ENCODE data around the gene DHX58. TPM values are rescaled to one million over a fixed set of nuclear protein-coding genes. Genes with fewer than 3 reads are reported as not detected.
A peak's percentile ranks its signal among the peaks of the same experiment; 100 is the strongest.

Gene DHX58
- total and polyA plus RNA-seq, 4 donors: 4.0 to 21.9 (median 12.2) TPM

DNA sequence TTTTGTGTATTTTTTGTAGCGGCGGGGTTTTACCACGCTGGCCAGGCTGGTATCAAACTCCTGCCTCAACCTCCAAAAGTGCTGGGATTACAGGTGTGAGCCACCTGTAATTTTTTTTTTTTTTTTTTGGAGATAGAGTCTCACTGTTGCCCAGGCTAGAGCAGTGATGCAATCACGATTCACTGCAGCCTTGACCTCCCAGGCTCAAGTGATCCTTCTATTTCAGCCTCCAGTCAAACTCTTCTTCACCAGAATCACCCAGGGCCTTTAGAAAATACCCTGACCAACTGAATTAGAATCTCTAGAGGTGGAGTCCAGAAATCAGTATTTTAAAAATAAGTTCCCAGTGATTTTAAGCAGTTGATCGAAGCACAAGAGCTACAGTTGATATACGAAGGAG lies 22.6 kb upstream of the DHX58 start:
- Histone ChIP-seq H3K27ac (ENCODE audit: low read depth in 1 of 2, low read length in 2 of 2) (peak overlapping the region; percentile 88 to 95), H3K4me1 (ENCODE audit: control insufficient read depth in 4 of 4, insufficient read depth in 4 of 4, low read length in 3 of 4) (peaks cover 16 to 42% (median 22%) of the 10 kb centered on the region in 4 donors), H3K36me3 (ENCODE audit: control insufficient read depth in 4 of 4, insufficient read depth in 3 of 4, low read depth in 1 of 4, low read length in 3 of 4) (peaks cover under 1 to 4% (median 1%) of the 10 kb centered on the region in 4 donors), H3K9me3 (ENCODE audit: control insufficient read depth in 4 of 4, low read length in 3 of 4) (no peaks in the 10 kb centered on the region), H3K27me3 (ENCODE audit: control insufficient read depth in 4 of 4, insufficient read depth in 4 of 4, low read length in 3 of 4) (no peaks in the 10 kb centered on the region), H3K9ac (ENCODE audit: low read depth in 1 of 2, low read length in 2 of 2) (no peak overlapping the region), H3K4me3 (ENCODE audit: low read depth in 1 of 3, low read length in 3 of 3) (peak overlapping the region in 2 of 3 donors; percentile 7 to 18)
- 76% methylated on average over 6 of the region's 6 CpGs for WGBS
- DNase-seq (ENCODE audit: low spot score): no peak
- TF ChIP-seq EGR1 (IDR thresholded peaks at IDR 0.05; ENCODE audit: low read depth in 2 of 2) (no peak), RXRA (IDR thresholded peaks at IDR 0.05) (no peak), RAD21 (IDR thresholded peaks at IDR 0.05) (no peak), JUND (IDR thresholded peaks at IDR 0.05) (no peak), TAF1 (conservative IDR thresholded peaks at IDR 0.05) (no peak)
- TF ChIP-seq, protein P1, sequence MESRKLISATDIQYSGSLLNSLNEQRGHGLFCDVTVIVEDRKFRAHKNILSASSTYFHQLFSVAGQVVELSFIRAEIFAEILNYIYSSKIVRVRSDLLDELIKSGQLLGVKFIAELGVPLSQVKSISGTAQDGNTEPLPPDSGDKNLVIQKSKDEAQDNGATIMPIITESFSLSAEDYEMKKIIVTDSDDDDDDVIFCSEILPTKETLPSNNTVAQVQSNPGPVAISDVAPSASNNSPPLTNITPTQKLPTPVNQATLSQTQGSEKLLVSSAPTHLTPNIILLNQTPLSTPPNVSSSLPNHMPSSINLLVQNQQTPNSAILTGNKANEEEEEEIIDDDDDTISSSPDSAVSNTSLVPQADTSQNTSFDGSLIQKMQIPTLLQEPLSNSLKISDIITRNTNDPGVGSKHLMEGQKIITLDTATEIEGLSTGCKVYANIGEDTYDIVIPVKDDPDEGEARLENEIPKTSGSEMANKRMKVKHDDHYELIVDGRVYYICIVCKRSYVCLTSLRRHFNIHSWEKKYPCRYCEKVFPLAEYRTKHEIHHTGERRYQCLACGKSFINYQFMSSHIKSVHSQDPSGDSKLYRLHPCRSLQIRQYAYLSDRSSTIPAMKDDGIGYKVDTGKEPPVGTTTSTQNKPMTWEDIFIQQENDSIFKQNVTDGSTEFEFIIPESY (IDR thresholded peaks at IDR 0.05): no peak

DNA sequence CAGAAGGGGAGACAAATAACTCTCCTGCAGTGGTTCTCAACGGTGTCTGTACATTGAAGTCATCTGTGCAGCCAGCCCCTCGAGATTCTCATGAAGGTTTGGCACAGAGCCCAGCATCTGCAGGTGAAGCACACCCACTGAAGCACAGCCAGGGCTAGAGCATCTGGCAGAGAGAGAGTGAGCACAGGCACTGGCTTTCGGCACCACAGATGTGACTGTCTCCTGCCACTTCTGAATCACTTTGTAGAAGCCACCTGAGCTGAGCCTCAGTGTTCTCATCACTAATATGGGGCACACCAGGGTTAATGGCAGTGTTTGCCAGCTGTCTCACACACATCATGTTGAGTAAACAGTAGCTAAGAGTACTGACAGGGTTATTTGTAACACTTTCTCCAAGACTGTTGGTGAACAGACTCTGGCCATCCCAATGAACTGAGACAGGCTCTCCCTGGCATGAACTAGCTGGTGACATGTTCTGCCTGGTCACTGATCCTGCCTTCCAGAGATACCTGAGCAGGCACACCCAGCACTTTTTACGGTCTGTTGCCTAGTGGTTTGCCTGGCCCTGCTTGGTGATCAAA lies 21.0 kb upstream of the DHX58 start:
- Histone ChIP-seq H3K9me3 (ENCODE audit: control insufficient read depth in 4 of 4, low read length in 3 of 4) (no peaks in the 10 kb centered on the region), H3K27ac (ENCODE audit: low read depth in 1 of 2, low read length in 2 of 2) (peak overlapping the region; percentile 38 to 95), H3K27me3 (ENCODE audit: control insufficient read depth in 4 of 4, insufficient read depth in 4 of 4, low read length in 3 of 4) (no peaks in the 10 kb centered on the region), H3K4me1 (ENCODE audit: control insufficient read depth in 4 of 4, insufficient read depth in 4 of 4, low read length in 3 of 4) (peaks cover 14 to 34% (median 22%) of the 10 kb centered on the region in 4 donors), H3K9ac (ENCODE audit: low read depth in 1 of 2, low read length in 2 of 2) (no peak overlapping the region), H3K4me3 (ENCODE audit: low read depth in 1 of 3, low read length in 3 of 3) (no peak overlapping the region), H3K36me3 (ENCODE audit: control insufficient read depth in 4 of 4, insufficient read depth in 3 of 4, low read depth in 1 of 4, low read length in 3 of 4) (peaks cover 5 to 17% (median 14%) of the 10 kb centered on the region in 4 donors)
- no peak for DNase-seq (ENCODE audit: low spot score)
- WGBS: 61% methylated on average over 4 of the region's 4 CpGs
- no peak for TF ChIP-seq GABPA (IDR thresholded peaks at IDR 0.05 in 1 of 2, conservative IDR thresholded peaks at IDR 0.05 in 1 of 2)
- TF ChIP-seq, protein P2, sequence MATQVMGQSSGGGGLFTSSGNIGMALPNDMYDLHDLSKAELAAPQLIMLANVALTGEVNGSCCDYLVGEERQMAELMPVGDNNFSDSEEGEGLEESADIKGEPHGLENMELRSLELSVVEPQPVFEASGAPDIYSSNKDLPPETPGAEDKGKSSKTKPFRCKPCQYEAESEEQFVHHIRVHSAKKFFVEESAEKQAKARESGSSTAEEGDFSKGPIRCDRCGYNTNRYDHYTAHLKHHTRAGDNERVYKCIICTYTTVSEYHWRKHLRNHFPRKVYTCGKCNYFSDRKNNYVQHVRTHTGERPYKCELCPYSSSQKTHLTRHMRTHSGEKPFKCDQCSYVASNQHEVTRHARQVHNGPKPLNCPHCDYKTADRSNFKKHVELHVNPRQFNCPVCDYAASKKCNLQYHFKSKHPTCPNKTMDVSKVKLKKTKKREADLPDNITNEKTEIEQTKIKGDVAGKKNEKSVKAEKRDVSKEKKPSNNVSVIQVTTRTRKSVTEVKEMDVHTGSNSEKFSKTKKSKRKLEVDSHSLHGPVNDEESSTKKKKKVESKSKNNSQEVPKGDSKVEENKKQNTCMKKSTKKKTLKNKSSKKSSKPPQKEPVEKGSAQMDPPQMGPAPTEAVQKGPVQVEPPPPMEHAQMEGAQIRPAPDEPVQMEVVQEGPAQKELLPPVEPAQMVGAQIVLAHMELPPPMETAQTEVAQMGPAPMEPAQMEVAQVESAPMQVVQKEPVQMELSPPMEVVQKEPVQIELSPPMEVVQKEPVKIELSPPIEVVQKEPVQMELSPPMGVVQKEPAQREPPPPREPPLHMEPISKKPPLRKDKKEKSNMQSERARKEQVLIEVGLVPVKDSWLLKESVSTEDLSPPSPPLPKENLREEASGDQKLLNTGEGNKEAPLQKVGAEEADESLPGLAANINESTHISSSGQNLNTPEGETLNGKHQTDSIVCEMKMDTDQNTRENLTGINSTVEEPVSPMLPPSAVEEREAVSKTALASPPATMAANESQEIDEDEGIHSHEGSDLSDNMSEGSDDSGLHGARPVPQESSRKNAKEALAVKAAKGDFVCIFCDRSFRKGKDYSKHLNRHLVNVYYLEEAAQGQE (IDR thresholded peaks at IDR 0.05): no peak
- TF ChIP-seq SP1 (IDR thresholded peaks at IDR 0.05): no peak
- TF ChIP-seq EGR1 (IDR thresholded peaks at IDR 0.05; ENCODE audit: low read depth in 2 of 2): no peak
- TF ChIP-seq, protein P3, sequence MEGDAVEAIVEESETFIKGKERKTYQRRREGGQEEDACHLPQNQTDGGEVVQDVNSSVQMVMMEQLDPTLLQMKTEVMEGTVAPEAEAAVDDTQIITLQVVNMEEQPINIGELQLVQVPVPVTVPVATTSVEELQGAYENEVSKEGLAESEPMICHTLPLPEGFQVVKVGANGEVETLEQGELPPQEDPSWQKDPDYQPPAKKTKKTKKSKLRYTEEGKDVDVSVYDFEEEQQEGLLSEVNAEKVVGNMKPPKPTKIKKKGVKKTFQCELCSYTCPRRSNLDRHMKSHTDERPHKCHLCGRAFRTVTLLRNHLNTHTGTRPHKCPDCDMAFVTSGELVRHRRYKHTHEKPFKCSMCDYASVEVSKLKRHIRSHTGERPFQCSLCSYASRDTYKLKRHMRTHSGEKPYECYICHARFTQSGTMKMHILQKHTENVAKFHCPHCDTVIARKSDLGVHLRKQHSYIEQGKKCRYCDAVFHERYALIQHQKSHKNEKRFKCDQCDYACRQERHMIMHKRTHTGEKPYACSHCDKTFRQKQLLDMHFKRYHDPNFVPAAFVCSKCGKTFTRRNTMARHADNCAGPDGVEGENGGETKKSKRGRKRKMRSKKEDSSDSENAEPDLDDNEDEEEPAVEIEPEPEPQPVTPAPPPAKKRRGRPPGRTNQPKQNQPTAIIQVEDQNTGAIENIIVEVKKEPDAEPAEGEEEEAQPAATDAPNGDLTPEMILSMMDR (IDR thresholded peaks at IDR 0.05; ENCODE audit: low read depth, low read length, missing input control): no peak
- TF ChIP-seq, protein P1 (IDR thresholded peaks at IDR 0.05): no peak
- TF ChIP-seq FOXA1 (IDR thresholded peaks at IDR 0.05): no peak
- no peak for TF ChIP-seq FOXA2 (IDR thresholded peaks at IDR 0.05)
- no peak for TF ChIP-seq YY1 (IDR thresholded peaks at IDR 0.05)
- TF ChIP-seq, protein P4, sequence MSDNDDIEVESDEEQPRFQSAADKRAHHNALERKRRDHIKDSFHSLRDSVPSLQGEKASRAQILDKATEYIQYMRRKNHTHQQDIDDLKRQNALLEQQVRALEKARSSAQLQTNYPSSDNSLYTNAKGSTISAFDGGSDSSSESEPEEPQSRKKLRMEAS (IDR thresholded peaks at IDR 0.05): no peak
- no peak for TF ChIP-seq RAD21 (IDR thresholded peaks at IDR 0.05)
- no peak for TF ChIP-seq TAF1 (conservative IDR thresholded peaks at IDR 0.05)
- TF ChIP-seq, protein P5, sequence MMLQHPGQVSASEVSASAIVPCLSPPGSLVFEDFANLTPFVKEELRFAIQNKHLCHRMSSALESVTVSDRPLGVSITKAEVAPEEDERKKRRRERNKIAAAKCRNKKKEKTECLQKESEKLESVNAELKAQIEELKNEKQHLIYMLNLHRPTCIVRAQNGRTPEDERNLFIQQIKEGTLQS (IDR thresholded peaks at IDR 0.05): no peak
- TF ChIP-seq HNF4A (conservative IDR thresholded peaks at IDR 0.05): no peak
